ENCODE measurements around the gene TSC22D1. TPM values are rescaled to one million over a fixed set of nuclear protein-coding genes. Genes with fewer than 3 reads are reported as not detected.

TSC22D1 gene
- polyA plus RNA-seq, 1 donor from 2014 or later = 355 TPM

- no peaks in the 10 kb centered on the region for H3F3A ChIP-seq (ENCODE audit: insufficient read depth, low read length, poor library complexity, severe bottlenecking)
- H3K9ac ChIP-seq (ENCODE audit: low read length) = no peak overlapping the region
- no peak for TF ChIP-seq CTCF (IDR thresholded peaks at IDR 0.05; ENCODE audit: poor library complexity, severe bottlenecking)
- H3K4me2 ChIP-seq (ENCODE audit: low read length) = no peak overlapping the region
- H3K27ac ChIP-seq (ENCODE audit: low read length) = no peak overlapping the region
- H2AFZ ChIP-seq (ENCODE audit: low read depth, low read length) = no peak overlapping the region
- no peaks in the 10 kb centered on the region for H3K9me3 ChIP-seq (ENCODE audit: low read length)
- H3K4me3 ChIP-seq (ENCODE audit: low read length) = no peak overlapping the region
- no peaks in the 10 kb centered on the region for H3K27me3 ChIP-seq (ENCODE audit: insufficient read depth, low read depth, low read length)
- H4K20me1 ChIP-seq (ENCODE audit: insufficient read depth) = no peaks in the 10 kb centered on the region
- H3K79me2 ChIP-seq (replicated peaks; ENCODE audit: insufficient read depth, low read length) = peaks cover 11% of the 10 kb centered on the region
- no peaks in the 10 kb centered on the region for H3K9me2 ChIP-seq (ENCODE audit: insufficient read depth, low read length)
- H3K36me3 ChIP-seq (ENCODE audit: insufficient read depth, low read length) = peaks cover 3% of the 10 kb centered on the region
These were observed 38.9 kb downstream of the TSC22D1 start for GRCh38 chr13:44537248-44537647.

GRCh38 chr13:44523146-44524015, 52.7 kb downstream of the TSC22D1 start:
- no peaks in the 10 kb centered on the region for H4K20me1 ChIP-seq (ENCODE audit: insufficient read depth)
- no peak overlapping the region for H2AFZ ChIP-seq (ENCODE audit: low read depth, low read length)
- H3K9me2 ChIP-seq (ENCODE audit: insufficient read depth, low read length) = no peaks in the 10 kb centered on the region
- no peak overlapping the region for H3K27ac ChIP-seq (ENCODE audit: low read length)
- H3K9me3 ChIP-seq (ENCODE audit: low read length) = no peaks in the 10 kb centered on the region
- H3K4me3 ChIP-seq (ENCODE audit: low read length) = no peak overlapping the region
- TF ChIP-seq CTCF (IDR thresholded peaks at IDR 0.05; ENCODE audit: poor library complexity, severe bottlenecking) (no peak), MXI1 (conservative IDR thresholded peaks at IDR 0.05; ENCODE audit: poor library complexity, severe bottlenecking) (no peak), RAD21 (conservative IDR thresholded peaks at IDR 0.05) (no peak), POLR2AphosphoS5 (IDR thresholded peaks at IDR 0.05) (no peak), REST (IDR thresholded peaks at IDR 0.05; ENCODE audit: borderline replicate concordance) (no peak), SMC3 (conservative IDR thresholded peaks at IDR 0.05; ENCODE audit: poor library complexity) (no peak), EZH2 (IDR thresholded peaks at IDR 0.05; ENCODE audit: borderline replicate concordance, insufficient read depth, low read length, poor library complexity, severe bottlenecking) (no peak), EP300 (conservative IDR thresholded peaks at IDR 0.05; ENCODE audit: poor library complexity, severe bottlenecking) (no peak), TAF1 (IDR thresholded peaks at IDR 0.05; ENCODE audit: low read depth) (no peak)
- no peak overlapping the region for H3K9ac ChIP-seq (ENCODE audit: low read length)
- no peaks in the 10 kb centered on the region for H3F3A ChIP-seq (ENCODE audit: insufficient read depth, low read length, poor library complexity, severe bottlenecking)
- no peaks in the 10 kb centered on the region for H3K36me3 ChIP-seq (ENCODE audit: insufficient read depth, low read length)
- H3K27me3 ChIP-seq (ENCODE audit: insufficient read depth, low read depth, low read length) = no peaks in the 10 kb centered on the region
- H3K79me2 ChIP-seq (replicated peaks; ENCODE audit: insufficient read depth, low read length) = peaks cover 7% of the 10 kb centered on the region
- no peak overlapping the region for H3K4me2 ChIP-seq (ENCODE audit: low read length)

All from neural cell (in vitro differentiated cells).